GM21381 (cell line): ENCODE data around the gene TREML2.
"Not testable (repeated sequence)": the region's sequence is repeated elsewhere in the genome, so short reads cannot be mapped to it uniquely, and the experiment has no call there.

Source experiments
- ATAC-seq: cut with Tn5 transposase; IDR thresholded peaks from one replicate; pipeline ENCODE4 v1.9.1; 2021; ENCODE audit warnings: mild to moderate bottlenecking, moderate library complexity; ENCODE audit not compliant: unreplicated experiment

TREML2 gene, protein sequence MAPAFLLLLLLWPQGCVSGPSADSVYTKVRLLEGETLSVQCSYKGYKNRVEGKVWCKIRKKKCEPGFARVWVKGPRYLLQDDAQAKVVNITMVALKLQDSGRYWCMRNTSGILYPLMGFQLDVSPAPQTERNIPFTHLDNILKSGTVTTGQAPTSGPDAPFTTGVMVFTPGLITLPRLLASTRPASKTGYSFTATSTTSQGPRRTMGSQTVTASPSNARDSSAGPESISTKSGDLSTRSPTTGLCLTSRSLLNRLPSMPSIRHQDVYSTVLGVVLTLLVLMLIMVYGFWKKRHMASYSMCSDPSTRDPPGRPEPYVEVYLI

DNA sequence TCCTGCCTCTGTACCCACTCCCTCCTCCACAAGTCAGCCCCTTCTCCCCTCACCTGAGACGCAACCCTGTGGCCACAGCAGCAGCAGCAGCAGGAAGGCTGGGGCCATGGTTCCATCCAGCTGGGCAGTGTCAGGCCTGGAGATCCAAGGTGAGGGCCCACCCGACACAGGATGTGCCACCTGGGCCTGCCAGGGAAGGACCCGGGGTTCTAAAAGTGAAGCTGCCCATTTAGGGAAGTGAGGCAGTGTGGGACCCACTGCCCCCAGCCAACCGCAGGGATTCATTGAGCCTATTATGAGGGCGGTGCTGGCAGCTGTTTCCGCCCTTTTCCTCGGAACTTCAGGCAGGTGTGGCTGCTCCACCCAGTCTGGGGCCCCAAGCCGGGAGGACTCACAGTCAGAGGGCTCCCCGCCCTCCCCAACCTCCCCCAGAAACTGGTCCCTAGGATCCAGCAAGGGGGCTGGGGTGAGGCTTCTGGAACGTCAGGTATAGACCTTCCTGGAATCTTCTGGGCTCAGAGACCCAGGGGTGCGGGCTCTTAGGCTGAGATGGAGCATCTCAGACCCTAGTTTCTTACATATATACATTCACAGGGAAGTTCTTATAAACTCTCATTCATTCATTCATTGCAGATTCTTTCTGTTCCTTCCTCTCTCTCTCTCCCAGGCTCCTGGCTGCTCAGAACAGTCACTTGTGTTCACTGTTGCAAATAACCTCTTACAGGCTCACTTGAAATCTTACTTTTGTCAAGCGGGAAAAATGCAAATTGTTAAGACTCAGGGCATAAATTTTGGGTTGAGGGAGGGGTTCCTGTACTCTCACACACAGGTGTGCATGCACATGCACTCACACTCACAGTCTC lies at the start of gene TREML2:
TSS of gene TREML2 (minus strand) at position 249 of the 863 bp plus-strand sequence. CDS start at position 108, 141 bp downstream.
- ATAC-seq: no peak

DNA sequence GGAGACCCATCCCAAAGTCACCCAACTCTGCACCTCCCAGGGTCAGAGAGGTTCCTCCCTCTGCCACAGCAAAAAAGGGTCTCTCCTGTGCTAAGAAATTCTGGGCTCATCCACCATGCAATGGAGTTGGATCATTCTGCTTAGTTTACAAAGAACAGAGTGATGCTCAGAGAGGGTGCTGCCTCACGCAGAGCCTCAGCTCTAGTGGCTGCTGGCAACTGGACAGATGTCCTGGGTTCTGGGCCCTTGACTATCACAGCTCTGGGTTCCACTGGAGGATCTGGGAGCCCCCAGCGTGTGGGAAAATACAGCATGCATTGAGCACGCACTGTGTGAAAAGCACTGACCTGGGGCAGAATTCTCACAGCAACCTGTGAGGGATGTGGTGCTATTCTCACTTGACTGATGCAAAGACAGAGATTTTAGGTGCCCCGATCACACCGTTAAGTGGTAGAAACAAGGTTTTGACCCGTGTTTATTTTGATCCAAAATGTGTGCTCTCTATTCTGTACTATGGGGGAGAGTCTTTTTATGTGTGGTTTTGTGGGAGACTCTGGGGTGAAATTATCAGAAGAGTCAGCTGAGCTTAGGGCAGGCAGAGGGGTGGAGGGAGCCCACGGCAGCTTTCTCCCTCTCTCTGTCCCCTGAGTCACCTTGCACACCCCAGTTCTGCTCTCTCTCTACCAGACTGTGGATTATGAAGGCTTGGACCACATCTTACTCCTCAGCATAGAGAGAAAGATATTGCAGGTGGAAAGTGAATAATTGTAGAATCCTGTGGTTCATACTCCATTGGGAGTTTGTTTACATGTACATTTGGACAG lies 47.1 kb upstream of the TREML2 start:
- no peak for ATAC-seq

DNA sequence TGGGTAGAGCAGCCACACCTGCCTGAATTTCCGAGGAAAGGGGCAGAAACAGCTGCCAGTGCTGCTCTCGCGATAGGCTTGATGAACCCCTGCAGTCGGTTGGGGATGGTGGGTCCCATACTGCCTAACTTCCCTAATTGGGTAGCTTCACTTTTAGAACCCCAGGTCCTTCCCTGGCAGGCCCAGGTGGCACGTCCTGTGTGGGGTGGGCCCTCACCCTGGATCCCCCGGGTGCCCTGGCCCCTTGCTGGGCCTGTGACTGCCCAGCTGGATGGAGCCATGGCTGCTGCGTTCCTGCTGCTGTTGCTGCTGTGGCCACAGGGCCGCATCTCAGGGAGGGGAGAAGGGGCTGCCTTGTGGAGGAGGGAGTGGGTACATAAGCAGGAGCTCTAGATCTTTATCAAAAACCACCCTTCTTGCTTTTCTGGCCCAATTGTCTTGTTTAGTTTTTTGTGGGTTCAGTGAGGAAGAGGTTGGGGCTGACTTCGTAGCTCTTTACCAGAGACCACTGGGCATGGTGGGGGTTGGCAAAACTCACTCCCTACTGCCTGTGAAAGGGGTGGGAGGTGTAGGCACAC lies 46.4 kb upstream of the TREML2 start:
- ATAC-seq: no peak

DNA sequence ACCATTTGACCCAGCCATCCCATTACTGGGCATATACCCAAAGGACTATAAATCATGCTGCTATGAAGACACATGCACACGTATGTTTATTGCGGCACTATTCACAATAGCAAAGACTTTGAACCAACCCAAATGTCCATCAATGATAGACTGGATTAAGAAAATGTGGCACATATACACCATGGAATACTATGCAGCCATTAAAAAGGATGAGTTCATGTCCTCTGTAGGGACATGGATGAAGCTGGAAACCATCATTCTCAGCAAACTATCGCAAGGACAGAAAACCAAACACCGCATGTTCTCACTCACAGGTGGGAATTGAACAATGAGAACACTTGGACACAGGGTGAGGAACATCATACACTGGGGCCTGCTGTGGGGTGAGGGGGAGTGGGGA lies 45.6 kb upstream of the TREML2 start:
- not testable (repeated sequence) for ATAC-seq

DNA sequence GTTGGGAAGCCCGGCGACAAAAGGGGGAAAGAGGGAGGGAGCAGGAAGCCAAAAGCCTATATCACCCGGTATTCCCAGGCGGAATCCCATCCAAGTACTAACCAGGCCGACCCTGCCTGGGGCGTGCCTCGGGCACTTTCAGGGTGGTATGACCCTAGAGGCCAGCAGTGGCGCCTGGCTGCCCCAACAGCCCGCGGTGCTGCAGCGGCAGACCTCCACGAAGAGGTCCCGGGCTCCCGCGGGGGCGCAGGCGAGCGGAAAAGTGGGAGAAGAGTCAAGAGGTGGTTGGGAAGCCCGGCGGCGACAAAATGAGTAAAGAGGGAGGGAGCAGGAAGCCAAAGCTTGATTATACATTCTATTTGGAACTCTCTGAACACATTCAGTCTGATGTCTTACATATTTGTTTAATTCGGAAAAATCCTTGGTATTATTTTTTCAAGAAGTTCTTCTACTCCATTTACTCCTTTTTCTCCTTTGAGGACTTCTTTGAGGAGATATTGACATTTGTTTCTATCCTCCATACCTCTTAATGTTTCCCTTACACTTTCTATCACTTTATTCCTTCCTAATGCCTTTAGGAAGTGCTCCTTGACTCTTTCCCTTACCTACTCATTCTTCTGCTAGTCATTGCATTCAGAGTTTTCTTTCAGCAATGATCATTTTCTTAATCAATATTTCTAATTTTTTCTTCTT lies 38.7 kb upstream of the TREML2 start:
- ATAC-seq: no peak

DNA sequence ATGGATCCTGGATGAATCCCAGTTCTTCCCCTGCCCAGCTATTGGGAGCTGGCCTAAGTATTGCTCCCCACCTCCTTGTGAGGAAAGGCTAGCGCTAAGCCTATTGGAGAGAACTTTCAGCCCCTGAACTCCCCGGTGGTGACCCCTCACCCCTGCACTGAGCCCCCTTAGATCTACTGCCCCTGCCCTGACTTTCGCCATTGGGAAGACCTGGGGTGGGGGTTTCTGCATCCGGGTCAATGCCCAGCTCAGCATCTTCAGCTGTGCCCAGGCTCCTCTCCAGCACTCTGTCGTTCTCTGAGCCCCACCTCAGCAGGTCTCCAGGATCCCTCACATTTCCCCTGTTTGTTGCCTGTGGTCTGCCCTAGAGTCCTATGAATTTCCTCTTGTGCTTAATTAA lies 36.2 kb upstream of the TREML2 start:
- no peak for ATAC-seq

DNA sequence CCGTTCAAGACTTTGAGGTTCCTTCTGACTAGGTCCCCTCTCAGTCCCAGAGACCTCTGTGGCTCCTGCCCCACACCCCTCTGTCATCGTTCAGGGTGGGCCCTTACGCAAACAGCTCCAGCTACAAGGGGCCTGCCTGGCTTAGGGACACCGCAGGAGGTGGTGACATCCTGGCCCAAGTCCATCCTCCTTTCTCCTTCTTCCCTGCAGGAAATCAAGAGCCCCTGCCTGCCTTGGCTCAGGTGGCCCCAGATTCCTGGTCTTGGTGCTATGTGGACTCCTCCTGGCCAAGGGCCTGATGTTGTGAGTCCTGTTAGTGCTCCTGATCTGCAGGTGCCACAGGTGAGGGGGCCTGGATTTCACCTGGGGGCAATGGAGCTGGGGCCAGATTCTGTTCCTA lies 35.3 kb upstream of the TREML2 start:
- ATAC-seq: no peak

DNA sequence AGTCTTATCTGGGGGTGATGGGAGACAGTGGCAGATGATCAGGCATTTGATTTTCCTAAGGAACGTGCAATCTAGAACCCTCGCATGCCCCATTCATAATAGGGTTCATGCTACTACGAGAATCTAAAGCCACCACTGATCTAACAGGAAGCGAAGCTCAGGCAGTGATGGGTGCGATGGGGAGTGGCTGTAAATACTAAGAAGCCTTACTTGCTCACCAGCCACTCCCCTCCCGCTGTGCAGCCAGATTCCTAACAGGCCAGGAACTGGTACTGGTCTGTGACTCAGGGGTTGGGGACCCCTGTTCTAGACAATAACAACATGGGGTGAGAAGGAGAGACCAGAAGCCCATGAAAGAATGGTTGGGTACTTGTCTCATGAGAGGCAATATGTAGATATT lies 31.7 kb upstream of the TREML2 start:
- no peak for ATAC-seq

DNA sequence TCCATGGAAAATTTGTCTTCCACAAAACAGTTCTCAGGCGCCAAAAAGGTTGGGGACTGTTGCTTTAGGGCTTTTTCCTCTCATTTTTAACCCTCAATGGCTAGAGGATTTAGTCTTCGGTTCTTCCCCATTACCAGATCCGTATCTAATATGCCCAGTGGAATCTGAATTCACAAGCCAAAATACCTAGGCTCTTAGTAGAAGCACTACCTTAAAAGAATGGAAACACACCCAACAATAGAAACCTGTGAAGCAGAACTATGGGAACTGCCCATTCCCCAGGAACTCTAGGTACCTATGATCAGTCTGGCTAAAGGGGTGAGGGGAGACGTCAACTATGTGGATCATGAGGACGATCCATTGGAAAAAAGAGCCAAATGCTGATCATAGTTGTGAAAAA lies 30.3 kb upstream of the TREML2 start:
- ATAC-seq: no peak

DNA sequence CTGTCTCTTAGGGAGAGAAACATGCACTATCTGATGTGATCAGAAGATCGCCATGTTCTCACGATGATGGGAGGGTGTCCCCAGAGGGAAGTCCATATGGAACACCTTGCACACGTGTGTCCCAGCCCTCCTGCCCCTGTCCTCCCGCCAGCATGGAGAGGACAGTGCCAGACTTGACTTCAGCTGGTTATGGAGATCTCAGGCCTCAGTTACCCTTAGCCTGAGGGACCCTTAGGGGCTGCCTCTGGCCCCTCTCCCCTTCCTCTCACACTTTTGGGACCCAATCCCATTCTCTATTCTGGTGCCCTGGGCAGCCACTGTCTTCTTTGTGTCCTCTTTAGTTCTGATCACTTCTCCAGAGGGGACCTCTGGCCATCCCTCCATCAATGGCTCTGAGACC lies 28.8 kb upstream of the TREML2 start:
- ATAC-seq: no peak

DNA sequence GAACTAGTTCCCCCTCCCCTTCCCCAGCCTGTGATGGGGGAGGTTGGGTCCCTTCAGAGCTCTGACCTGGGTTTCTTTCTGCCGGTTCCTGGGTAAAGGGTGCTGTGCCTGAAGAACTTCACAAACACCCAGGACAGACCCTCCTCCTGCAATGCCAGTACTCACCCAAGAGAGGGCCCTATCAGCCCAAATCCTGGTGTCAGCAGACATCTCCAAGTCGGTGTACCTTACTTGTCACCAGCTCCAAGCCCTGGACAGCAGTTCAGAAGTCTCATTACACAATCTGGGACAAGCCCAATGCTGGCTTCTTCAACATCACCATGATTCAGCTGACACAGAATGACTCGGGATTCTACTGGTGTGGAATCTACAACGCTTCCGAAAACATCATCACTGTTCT lies 27.7 kb upstream of the TREML2 start:
- ATAC-seq: no peak

DNA sequence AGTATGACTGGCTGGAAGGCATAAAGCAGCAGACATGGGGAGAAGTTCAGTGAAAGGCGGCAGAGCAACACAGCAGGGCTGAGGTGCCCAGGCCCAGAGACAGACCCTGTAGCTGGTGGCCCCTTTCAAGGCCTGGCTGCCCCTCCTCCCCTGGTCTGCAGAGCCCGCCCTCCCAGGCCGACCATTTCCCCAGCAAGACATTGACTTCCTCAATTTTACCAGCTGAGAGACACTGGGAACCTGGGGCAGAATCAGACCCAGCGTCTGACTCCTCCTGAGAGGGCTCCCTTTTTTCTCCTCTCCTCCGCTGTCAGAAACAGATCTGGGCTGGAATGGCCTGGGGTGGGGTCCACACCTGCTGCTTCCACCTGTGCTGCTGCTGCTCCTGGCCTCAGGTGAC lies 27.1 kb upstream of the TREML2 start, which contains the start of gene TREML4:
TSS of gene TREML4 (plus strand) at position 254 of the 400 bp plus-strand sequence. CDS start at position 333, 79 bp downstream.
- no peak for ATAC-seq

DNA sequence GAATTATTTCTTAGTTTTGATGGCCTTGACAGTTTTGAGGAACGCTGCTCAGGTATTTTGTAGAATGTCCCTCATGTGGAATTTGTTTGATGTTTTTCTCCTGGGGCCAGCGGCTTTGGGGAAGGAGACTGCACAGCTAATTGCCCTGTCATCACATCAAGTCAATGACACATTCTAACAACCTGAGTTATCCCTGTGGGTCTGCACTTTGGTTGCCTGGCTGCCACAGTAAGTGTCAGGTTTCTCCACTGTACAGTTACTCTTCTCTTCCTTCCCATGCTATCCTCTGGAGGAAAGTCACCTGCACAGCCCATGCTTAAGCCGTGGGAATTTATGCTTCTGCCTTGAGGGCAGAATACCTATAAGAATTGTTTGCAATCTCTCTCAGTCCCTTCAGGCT lies 25.8 kb upstream of the TREML2 start:
- ATAC-seq: no peak

DNA sequence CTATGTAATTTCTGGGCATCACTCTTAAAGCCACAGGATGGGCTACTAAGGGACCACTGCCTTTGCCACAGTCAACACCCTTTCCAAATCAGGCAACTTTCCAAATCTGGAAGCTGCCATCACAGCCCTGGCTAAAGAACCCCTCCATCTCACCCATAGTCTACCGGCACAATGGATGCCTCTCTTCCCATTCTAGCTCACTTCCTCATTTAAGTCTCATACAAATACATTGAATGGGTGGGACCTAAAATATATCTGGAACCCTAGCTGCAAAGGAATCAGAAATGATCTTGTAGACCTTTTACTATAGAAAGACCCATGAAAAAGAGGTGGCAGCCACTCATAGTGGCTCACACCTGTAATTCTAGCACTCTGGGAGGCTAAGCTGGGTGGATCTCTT lies 23.9 kb upstream of the TREML2 start:
- ATAC-seq: no peak

DNA sequence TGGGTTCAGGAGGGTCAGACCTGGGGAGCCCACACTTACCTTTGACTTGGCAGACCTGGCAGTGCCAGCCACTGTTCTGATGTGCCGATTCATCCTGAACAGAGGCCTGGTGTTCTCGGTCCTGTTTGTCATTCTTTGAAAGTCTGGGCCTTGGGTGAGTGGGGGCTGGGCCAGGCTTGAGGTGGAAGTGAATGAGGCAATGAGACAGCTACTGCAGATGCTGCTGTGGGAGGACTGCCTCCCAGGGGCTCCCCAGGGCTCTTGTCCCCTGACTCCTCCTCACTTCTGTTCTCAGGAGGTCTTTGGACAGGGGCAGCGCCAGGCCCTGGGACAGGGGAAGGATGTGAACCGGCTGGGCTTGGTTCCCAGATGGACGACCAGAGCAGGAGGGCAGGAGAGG lies 21.6 kb upstream of the TREML2 start:
- no peak for ATAC-seq

DNA sequence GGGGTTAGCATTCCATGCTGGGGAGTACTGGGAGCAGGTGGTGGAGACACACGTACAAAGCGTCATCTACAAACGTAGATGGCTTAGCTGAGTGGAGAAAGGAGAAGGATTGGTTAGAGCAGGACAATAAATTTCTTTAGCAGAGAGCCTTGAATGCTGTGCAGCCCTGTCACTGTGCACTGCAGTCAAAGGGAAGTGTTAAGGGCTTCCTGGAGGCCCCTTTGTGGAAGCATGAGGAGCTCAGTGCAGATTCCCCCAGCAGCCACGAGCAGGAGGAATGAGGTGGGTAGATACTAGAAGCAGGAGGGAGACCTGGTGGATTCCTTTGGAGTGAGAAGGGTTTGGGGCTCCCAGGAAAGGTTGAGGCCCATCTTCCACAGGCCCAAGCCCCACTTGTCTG lies 21.1 kb upstream of the TREML2 start:
- ATAC-seq: no peak

DNA sequence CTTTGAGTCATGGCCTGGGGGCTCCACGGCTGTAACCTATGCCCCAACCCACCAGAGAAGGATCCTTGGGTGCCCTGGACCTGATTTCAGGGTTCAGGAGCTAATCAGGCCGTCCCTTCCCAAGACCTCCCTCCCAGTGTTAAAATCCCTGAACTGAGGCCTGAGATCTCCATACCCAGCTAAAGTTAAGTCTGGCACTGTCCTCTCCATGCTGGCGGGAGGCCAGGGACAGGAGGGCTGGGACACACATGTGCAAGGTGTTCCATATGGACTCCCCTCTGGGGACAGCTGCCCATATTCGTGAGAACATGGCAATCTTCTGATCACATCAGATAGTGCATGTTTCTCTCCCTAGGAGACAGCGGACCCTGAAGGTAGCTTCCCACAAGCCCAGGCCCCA lies 15.7 kb upstream of the TREML2 start:
- no peak for ATAC-seq

DNA sequence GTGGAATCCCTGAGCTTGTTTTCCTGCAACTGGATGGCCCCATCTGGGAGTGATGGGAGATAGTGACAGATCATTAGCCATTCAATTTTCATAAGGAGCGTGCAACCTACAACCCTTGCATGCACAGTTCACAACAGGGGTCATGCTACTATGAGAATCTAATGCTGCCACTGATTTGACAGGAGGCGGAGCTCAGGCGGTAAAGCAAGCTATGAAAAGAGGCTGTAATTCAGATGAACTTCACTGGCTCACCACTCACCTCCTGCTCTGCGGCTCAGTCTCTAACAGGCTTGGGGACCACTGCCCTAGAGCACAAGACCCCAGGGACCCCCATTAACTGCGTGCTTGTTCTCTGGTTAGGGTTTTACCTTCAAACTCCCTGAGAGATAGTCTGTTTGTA lies 14.8 kb upstream of the TREML2 start:
- ATAC-seq: no peak

DNA sequence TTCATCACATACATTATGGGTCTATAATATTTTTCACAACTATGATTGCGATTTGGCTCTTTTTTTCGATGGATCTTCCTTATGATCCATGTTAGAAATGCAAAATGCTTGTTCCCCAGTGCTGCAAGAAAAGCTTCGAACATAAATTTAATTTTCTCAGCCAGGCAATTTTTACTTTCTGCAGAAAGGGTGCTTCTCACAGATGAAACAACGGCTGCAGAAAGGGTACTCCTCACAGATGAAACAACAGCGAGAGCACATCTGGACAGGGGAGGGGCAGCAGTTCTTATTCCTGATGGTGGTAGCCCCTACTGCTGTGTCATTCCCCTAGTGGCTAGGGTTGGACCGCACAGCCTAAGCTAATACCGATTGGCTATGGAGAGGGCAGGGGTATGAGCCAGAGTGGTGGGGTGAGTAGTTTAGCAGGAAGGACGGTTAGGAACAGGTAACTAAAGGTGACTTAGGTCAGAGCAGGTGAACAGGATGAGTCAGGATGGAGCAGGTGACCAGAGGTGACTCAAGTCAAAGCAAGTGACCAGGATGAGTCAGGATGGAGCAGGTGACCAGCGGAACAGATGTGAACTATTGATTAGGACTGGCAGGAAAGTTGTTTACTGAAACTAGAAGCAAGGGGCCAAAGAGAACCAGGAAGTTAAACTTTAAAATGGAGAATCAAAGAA lies 13.8 kb upstream of the TREML2 start:
- ATAC-seq: no peak
